HCT116 (cell line): ENCODE results near the gene TOR2A.

Experiments used
- ELF1 ChIP-seq: IDR thresholded peaks from 2 replicates; pipeline ENCODE4 v1.6.1; 2012; ENCODE audit warnings: low read depth, borderline replicate concordance
- EZH2phosphoT487 ChIP-seq: fragments of 200-600 bp; IDR thresholded peaks from 2 replicates; pipeline ENCODE4 v1.6.1; 2018; ENCODE audit warnings: antibody characterized with exemption, borderline replicate concordance
- POLR2A ChIP-seq: IDR thresholded peaks from 2 replicates; pipeline ENCODE4 v1.7.0; 2011; ENCODE audit warnings: borderline replicate concordance; ENCODE audit not compliant: insufficient read depth, insufficient read length; ENCODE audit errors: extremely low read depth
- SP1 ChIP-seq: IDR thresholded peaks from 2 replicates; pipeline ENCODE4 v1.6.1; 2012; ENCODE audit warnings: low read depth
- SRF ChIP-seq: IDR thresholded peaks from 2 replicates; pipeline ENCODE4 v1.6.1; 2012; ENCODE audit warnings: low read depth
- YY1 ChIP-seq: IDR thresholded peaks from 2 replicates; pipeline ENCODE4 v1.6.1; 2011; ENCODE audit warnings: low read length, low read depth, moderate library complexity, mild to moderate bottlenecking; ENCODE audit not compliant: insufficient replicate concordance; ENCODE audit errors: extremely low read depth
- ZNF274 ChIP-seq: fragments of 200-500 bp; sonication (Bioruptor generic); IDR thresholded peaks from 2 replicates; pipeline ENCODE4 v1.6.1; 2014; ENCODE audit warnings: mild to moderate bottlenecking, low read depth, low read length, inconsistent platforms
- TF ChIP-seq, protein P1 (sequence below), 3 experiments: fragments of 200-600 bp in 1 of 3; sonication (generic) in 1 of 3; IDR thresholded peaks in 2 of 3; conservative IDR thresholded peaks in 1 of 3; 2 replicates each; pipeline ENCODE4 v1.5.1; 2012 to 2017; ENCODE audit warnings: low read depth in 2 of 3, low read length in 2 of 3, antibody characterized with exemption in 1 of 3, borderline replicate concordance in 1 of 3, control low read depth in 1 of 3, mild to moderate bottlenecking in 1 of 3, mixed read lengths in 1 of 3, mixed run types in 1 of 3, moderate library complexity in 1 of 3; ENCODE audit not compliant: insufficient read depth in 1 of 3

GRCh38 chr9:127711226-127711701, 23.8 kb downstream of the TOR2A start:
- no peak for TF ChIP-seq ELF1
- TF ChIP-seq, protein P1, sequence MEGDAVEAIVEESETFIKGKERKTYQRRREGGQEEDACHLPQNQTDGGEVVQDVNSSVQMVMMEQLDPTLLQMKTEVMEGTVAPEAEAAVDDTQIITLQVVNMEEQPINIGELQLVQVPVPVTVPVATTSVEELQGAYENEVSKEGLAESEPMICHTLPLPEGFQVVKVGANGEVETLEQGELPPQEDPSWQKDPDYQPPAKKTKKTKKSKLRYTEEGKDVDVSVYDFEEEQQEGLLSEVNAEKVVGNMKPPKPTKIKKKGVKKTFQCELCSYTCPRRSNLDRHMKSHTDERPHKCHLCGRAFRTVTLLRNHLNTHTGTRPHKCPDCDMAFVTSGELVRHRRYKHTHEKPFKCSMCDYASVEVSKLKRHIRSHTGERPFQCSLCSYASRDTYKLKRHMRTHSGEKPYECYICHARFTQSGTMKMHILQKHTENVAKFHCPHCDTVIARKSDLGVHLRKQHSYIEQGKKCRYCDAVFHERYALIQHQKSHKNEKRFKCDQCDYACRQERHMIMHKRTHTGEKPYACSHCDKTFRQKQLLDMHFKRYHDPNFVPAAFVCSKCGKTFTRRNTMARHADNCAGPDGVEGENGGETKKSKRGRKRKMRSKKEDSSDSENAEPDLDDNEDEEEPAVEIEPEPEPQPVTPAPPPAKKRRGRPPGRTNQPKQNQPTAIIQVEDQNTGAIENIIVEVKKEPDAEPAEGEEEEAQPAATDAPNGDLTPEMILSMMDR (IDR thresholded peaks at IDR 0.05 in 2 of 3, conservative IDR thresholded peaks at IDR 0.05 in 1 of 3; ENCODE audit: borderline replicate concordance in 1 of 3, insufficient read depth in 1 of 3, low read depth in 2 of 3, low read length in 2 of 3) = no peak
- TF ChIP-seq SRF = no peak
- no peak for TF ChIP-seq SP1
- TF ChIP-seq ZNF274 = no peak
- no peak for TF ChIP-seq EZH2phosphoT487
- TF ChIP-seq YY1 = no peak
- no peak for TF ChIP-seq POLR2A
